Ramos (cell line): ENCODE measurements around the gene SOX3.

Experiments used
- in situ Hi-C: fragments of 300-500 bp; cut with MboI; formaldehyde crosslinking; loops from one replicate; pipeline ENCODE4 v1.14.3; 2022; ENCODE audit warnings: low sequenced_read_pairs; ENCODE audit not compliant: unreplicated experiment

Gene SOX3

DNA sequence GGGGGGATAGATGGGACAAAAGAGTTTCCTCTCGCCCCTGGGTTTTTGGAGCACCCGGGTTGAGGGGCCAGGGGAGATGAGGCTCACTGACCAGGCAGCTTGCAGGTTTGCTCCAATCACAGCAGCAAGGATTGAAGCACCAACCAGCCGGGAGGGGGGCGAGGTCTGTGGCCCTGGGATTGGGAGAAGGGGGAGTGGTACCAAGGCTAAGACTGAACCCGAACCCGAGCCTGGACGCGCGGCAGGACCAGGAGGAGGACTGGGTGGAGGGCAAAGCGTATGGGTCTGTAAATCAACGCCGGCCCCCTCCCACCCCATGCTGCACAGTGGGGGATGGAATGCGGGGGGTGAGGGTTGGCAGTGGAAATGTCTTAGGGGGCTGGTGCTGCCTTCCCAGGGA is 3.5 kb downstream of the SOX3 start:
- in situ Hi-C loops = no loop called here

DNA sequence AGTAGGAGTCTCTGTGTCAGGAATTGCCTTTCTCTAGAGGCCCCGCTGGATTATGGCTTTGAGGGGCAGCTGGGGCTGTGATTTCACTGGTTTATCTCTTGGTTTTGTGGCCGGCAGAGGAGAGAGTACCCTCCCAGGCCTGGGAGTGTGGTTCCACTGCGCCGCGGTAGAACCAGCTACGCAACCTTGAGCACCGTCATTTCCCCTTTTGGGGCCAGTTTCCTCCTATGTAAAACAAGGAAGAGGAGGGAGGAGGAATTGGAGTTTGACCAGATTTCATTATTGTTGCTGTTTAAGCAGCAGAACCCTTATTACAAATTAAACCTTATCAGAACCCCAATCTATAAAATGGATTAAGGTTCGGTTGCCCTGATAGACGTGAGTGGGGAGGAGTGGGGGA is 4.4 kb downstream of the SOX3 start:
- in situ Hi-C loops = no loop called here

GRCh38 chrX:140495739-140496138 is 9.1 kb downstream of the SOX3 start:
- in situ Hi-C loops = no loop called here

GRCh38 chrX:140492066-140492994 is 12.5 kb downstream of the SOX3 start:
- in situ Hi-C loops = no loop called here

DNA sequence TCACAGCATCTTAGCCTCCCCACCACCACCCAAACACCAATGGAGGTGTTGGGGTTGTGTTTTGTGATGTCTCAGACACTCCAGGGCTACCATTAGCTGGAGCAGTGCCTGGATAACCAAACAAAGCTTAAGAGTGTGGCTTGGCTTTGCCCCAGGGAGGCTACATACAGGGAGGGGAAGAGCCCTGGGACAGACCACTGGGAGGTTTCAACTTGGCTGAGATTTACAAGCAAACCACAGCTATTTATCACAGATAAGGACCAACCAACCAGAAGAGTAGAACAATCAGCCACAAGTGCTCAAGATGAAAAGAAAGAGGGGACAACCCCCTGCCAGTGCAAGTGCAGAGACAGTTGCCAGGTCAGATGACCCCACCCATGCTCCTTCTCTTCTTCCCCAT is 24.1 kb downstream of the SOX3 start:
- in situ Hi-C loops = no loop called here

DNA sequence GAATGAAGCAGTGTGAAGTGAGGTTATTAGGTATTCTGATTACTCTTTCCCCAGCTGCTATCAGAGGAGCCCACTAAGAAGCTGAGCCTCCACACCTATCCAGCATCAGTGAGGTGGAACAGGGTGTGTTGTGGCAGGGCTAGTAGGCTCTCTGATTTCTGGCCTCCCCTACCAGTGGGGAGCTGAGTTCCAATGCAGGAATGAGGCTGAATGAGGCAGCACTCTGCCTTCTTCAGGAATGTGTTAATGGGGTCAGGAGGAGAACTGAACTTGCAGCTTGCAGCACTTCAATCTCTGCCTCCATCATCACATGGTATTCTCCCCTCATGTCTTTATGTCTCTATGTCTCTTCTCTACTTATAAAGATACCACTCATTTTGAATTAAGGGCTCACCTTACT is 26.9 kb downstream of the SOX3 start:
- in situ Hi-C loops = no loop called here

DNA sequence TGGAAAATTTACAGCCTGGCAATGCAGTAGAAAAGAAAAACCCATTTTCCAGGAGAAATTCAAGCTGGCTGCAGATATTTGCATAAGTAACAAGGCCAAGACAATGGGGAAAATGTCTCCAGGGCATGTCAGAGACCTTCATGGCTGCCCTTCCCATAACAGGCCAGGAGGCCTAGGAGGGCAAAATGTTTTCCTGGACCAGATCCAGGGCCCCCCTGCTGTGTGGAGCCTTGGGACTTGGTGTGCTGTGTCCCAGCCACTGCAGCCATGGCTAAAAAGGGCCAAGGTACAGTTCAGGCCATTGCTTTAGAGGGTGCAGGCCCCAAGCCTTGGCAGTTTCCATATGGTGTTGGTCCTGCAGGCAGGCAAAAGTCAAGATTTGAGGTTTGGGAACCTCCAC is 29.8 kb downstream of the SOX3 start:
- in situ Hi-C loops = no loop called here

DNA sequence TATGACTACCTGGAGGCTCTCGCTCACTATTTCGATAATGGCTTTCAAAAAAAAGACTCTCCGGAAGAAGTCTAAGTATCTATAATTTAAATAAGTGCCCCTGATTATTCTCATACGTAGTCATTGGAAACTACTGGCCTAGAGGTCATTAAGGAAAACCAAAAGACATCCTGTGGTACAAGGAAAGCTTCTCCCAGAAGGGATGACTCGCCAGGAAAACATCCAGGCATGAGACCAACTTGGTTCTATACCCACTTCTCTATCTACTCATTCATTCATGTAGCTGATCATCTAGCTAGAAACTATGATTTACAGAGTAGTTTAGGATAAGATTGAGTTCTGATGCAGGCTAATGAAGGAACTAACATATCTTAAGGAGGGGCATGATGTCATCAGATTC is 37.7 kb downstream of the SOX3 start:
- in situ Hi-C loops = no loop called here
